ENCODE results near the gene SMPX.

SMPX gene

DNA sequence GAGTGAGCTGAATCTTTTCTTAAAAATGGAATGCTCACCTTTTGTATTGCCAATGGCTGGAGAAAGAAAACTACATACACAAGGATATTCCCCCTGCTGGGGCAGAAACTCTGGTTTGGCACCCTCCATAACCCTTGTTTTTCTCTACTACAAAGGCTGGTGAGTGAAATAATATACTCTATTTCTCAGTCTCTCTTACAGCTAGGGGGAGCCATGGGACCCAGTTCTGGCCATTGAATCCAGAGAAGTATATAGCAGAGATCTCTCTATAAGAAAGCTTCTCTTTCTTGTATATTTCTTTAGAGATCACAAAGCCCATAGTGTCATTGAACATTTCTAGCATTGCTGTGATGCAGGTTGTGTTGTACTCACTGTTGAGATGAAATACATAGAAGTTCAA, 49.8 kb downstream of the SMPX start:
- peak; percentile 21 for DNase-seq
- TF ChIP-seq, protein P1, sequence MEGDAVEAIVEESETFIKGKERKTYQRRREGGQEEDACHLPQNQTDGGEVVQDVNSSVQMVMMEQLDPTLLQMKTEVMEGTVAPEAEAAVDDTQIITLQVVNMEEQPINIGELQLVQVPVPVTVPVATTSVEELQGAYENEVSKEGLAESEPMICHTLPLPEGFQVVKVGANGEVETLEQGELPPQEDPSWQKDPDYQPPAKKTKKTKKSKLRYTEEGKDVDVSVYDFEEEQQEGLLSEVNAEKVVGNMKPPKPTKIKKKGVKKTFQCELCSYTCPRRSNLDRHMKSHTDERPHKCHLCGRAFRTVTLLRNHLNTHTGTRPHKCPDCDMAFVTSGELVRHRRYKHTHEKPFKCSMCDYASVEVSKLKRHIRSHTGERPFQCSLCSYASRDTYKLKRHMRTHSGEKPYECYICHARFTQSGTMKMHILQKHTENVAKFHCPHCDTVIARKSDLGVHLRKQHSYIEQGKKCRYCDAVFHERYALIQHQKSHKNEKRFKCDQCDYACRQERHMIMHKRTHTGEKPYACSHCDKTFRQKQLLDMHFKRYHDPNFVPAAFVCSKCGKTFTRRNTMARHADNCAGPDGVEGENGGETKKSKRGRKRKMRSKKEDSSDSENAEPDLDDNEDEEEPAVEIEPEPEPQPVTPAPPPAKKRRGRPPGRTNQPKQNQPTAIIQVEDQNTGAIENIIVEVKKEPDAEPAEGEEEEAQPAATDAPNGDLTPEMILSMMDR (IDR thresholded peaks at IDR 0.05; ENCODE audit: low read depth, low read length) = peak; percentile 7; the same call in 1 of the 2 replicates
- H3K9me3 ChIP-seq (ENCODE audit: severe bottlenecking) = no peaks in the 10 kb centered on the region

DNA sequence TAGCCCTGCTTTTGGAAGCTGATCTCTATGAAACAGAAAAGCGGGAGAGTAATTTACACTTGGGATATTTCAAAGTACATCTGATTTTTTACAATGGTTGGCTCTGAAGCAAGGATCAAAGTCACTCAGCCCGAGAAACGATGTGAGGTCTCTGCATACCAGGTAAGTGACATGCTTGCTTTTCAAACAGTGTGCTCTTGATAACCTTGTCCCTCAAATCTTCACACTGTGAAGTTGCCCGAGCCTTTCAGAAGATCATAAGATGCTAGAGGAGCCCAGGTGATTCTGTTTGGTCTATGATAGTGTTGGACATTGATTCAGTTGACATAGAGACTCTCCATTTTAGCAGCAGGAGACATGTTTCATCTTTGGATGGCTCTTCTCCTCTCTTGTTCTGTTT, 52.7 kb downstream of the SMPX start:
- no peaks in the 10 kb centered on the region for H3K36me3 ChIP-seq
- no peak overlapping the region for H3K27ac ChIP-seq
- H3K4me3 ChIP-seq (ENCODE audit: low read depth, low read length) = no peak overlapping the region
- no peaks in the 10 kb centered on the region for H3K27me3 ChIP-seq (ENCODE audit: insufficient read depth, low read depth, severe bottlenecking)
- TF ChIP-seq, protein P1 (IDR thresholded peaks at IDR 0.05; ENCODE audit: low read depth, low read length) = no peak
- no peak for DNase-seq
- no peaks in the 10 kb centered on the region for H3K9me3 ChIP-seq (ENCODE audit: severe bottlenecking)

More for the DNA sequence above, 49.8 kb downstream of the SMPX start:
- no peak overlapping the region for H3K27ac ChIP-seq
- H3K27me3 ChIP-seq (ENCODE audit: insufficient read depth, low read depth, severe bottlenecking) = no peaks in the 10 kb centered on the region
- H3K36me3 ChIP-seq = no peaks in the 10 kb centered on the region
- H3K4me3 ChIP-seq (ENCODE audit: low read depth, low read length) = no peak overlapping the region

DNA sequence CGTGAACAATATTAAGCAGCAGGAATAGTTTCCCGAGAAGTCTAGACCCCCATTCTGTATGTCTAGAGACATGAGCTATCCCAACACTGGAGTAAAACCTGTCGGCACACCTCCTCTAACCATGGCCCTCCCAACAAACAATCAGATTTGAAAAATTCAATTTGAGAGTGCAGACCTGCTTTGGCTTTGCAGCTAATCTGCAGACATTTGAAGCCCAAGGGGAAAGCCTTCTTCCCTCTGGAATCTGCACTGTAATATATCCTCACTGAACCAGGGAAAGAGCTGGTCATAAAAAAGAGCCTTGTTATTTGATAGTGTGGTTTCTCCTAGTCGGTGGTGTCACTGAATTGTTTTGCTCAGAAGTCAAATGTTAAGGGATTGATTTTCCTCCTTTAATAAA, 55.2 kb downstream of the SMPX start:
- H3K27ac ChIP-seq = no peak overlapping the region
- TF ChIP-seq, protein P1 (IDR thresholded peaks at IDR 0.05; ENCODE audit: low read depth, low read length) = no peak
- DNase-seq = no peak
- H3K27me3 ChIP-seq (ENCODE audit: insufficient read depth, low read depth, severe bottlenecking) = no peaks in the 10 kb centered on the region
- H3K36me3 ChIP-seq = no peaks in the 10 kb centered on the region
- no peak overlapping the region for H3K4me3 ChIP-seq (ENCODE audit: low read depth, low read length)
- no peaks in the 10 kb centered on the region for H3K9me3 ChIP-seq (ENCODE audit: severe bottlenecking)

DNA sequence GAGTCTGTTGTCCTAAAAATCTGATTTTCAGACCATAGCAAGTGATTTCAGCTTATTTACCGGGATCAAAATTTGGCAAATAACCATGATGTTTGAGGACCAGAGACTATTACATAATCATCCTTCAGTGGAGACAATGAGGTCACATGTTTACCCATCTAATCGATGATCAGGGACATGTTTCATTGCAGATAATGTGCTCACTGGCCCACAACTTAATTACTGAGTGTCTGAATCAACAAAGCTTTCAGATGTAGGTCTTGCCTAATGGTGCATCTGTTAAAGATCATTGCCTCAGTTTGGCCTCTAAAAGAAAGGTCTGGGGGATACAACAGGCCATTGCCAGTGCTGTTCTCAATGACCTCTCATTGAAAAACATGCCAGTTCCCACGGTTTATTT, 56.9 kb downstream of the SMPX start:
- Histone ChIP-seq H3K36me3 (no peaks in the 10 kb centered on the region), H3K27ac (no peak overlapping the region), H3K9me3 (ENCODE audit: severe bottlenecking) (no peaks in the 10 kb centered on the region), H3K27me3 (ENCODE audit: insufficient read depth, low read depth, severe bottlenecking) (no peaks in the 10 kb centered on the region), H3K4me3 (ENCODE audit: low read depth, low read length) (no peak overlapping the region)
- TF ChIP-seq, protein P1 (IDR thresholded peaks at IDR 0.05; ENCODE audit: low read depth, low read length) = no peak
- DNase-seq = no peak

DNA sequence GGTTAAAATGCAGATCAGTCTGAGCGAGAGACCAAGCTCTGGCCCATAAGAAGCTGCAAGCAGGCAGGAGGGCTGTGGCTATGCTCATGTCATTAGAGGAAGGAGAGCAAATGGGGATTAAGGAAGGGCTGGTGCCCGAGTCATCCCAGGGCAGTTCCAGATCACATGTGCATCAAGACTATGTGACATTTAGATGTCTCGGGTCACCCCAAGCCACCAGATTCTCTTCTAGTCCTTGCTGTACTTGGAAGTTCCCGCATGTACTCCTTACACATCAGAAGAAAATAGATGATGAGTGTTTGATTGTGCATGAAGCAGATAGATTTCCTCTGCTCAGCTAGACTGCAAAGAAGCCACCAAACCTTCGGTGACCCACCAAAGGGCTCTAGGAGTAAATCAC, 57.6 kb downstream of the SMPX start:
- DNase-seq = peak; percentile 18
- no peaks in the 10 kb centered on the region for H3K9me3 ChIP-seq (ENCODE audit: severe bottlenecking)
- TF ChIP-seq, protein P1 (IDR thresholded peaks at IDR 0.05; ENCODE audit: low read depth, low read length) = no peak
- no peak overlapping the region for H3K4me3 ChIP-seq (ENCODE audit: low read depth, low read length)
- no peak overlapping the region for H3K27ac ChIP-seq
- no peaks in the 10 kb centered on the region for H3K27me3 ChIP-seq (ENCODE audit: insufficient read depth, low read depth, severe bottlenecking)
- no peaks in the 10 kb centered on the region for H3K36me3 ChIP-seq

DNA sequence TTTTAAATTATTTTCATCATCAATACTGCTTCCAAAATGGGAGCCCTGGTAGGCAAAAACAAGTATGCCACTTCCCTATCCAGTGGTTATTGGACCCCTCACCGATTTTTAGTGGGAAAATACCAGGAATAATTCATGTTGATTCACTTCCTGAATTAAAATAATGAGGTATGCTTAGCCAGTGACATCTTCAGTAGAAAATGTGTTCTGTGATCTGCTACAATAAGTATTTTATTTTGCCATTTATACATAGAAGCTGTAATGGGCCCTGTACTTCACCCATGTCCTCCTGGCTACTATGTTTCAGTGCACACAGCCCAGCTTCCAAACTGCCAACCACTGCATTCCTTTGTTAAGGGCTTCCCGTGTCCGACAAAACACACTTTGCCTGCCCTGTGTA, 58.8 kb downstream of the SMPX start:
- Histone ChIP-seq H3K9me3 (ENCODE audit: severe bottlenecking) (no peaks in the 10 kb centered on the region), H3K36me3 (no peaks in the 10 kb centered on the region), H3K4me3 (ENCODE audit: low read depth, low read length) (no peak overlapping the region), H3K27ac (no peak overlapping the region), H3K27me3 (ENCODE audit: insufficient read depth, low read depth, severe bottlenecking) (no peaks in the 10 kb centered on the region)
- TF ChIP-seq, protein P1 (IDR thresholded peaks at IDR 0.05; ENCODE audit: low read depth, low read length) = no peak
- no peak for DNase-seq

Data from WERI-Rb-1 (cell line).